Panc1 (cell line): ENCODE data around the gene RGCC.

Source experiments
- CTCF ChIP-seq: fragments of 450-650 bp; IDR thresholded peaks from 2 replicates; pipeline ENCODE4 v1.5.1; 2017; ENCODE audit warnings: mild to moderate bottlenecking
- POLR2AphosphoS5 ChIP-seq: IDR thresholded peaks from 2 replicates; pipeline ENCODE4 v1.6.1; 2012; ENCODE audit warnings: mild to moderate bottlenecking, low read depth, low read length, moderate library complexity
- REST ChIP-seq, 2 experiments: IDR thresholded peaks; 2 replicates each; pipeline ENCODE4 v1.6.1; 2011 to 2012; ENCODE audit warnings: low read depth in 2 of 2, control low read depth in 1 of 2, low read length in 1 of 2, mild to moderate bottlenecking in 1 of 2, moderate library complexity in 1 of 2; ENCODE audit not compliant: insufficient read depth in 1 of 2
- TCF7L2 ChIP-seq: IDR thresholded peaks from 2 replicates; pipeline ENCODE4 v1.6.1; 2011; ENCODE audit warnings: mild to moderate bottlenecking, low read depth, low read length, inconsistent platforms

GRCh38 chr13:41452462-41452861, 4.9 kb upstream of the RGCC start:
- TF ChIP-seq REST (IDR thresholded peaks at IDR 0.05; ENCODE audit: insufficient read depth in 1 of 2, low read depth in 2 of 2, low read length in 1 of 2) (no peak), CTCF (no peak), TCF7L2 (no peak), POLR2AphosphoS5 (no peak)
